Kidney capillary endothelial cell (primary cell): Measurements from ENCODE around the gene ATP8B3.
A peak's percentile ranks its signal among the peaks of the same experiment; 100 is the strongest.

ENCODE experiments used
- DNase-seq: peaks from one replicate; pipeline ENCODE4 v3.0.0-alpha.2; 2018; ENCODE audit warnings: low spot score

ATP8B3 gene

DNA sequence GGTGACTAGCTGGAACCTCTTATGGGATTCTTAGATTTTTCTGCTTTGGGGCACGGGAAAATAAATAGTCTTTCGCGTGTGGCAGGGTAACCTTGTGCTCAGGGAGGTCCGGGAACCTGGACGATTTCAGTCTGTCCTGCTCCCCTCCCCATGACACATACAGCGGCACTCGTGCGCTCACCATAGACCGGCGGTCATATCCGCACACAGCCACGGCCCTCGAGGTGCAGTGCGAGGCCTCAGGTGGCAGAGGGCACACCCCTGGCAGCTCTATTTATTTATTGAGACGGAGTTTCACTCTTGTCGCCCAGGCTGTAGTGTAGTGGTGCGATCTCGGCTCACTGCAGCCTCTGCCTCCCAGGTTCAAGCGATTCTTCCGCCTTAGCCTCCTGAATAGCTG, 55.8 kb downstream of the ATP8B3 start:
- no peak for DNase-seq

DNA sequence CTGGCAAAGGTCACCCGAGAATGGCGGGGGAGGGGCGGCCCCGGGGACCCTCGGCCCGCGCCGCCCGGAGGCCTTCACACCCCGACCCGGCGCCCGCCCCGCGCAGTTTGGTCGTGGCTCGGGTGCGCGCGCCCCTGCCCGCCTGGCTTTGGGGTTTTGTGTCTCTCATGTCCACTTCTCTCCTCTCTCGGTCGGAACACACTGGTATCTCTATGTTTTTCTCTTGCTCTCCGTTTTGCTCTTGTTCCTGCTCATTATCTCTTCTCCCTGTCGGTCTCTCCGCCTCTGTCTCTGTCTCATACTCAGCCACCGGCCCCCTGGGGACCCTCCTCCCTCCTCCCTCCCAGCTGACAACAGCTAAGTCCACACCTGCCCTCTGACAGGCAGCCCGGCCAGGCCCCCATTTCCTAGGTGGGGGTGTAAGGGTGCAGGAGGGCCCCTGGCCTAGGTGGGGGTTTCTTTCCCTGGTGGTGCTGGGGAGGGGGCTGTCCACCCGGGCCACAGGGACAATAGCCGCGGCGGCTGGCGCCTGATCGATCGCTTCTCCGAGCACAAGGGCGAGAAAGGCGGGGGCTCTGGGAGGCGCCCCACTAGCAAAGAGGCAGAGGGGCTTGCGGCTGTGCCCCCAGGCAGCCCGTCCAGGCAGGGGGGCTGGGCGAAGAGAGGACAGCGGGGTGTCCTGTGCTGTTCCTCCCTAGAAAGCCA, 56.5 kb downstream of the ATP8B3 start:
- DNase-seq = no peak

DNA sequence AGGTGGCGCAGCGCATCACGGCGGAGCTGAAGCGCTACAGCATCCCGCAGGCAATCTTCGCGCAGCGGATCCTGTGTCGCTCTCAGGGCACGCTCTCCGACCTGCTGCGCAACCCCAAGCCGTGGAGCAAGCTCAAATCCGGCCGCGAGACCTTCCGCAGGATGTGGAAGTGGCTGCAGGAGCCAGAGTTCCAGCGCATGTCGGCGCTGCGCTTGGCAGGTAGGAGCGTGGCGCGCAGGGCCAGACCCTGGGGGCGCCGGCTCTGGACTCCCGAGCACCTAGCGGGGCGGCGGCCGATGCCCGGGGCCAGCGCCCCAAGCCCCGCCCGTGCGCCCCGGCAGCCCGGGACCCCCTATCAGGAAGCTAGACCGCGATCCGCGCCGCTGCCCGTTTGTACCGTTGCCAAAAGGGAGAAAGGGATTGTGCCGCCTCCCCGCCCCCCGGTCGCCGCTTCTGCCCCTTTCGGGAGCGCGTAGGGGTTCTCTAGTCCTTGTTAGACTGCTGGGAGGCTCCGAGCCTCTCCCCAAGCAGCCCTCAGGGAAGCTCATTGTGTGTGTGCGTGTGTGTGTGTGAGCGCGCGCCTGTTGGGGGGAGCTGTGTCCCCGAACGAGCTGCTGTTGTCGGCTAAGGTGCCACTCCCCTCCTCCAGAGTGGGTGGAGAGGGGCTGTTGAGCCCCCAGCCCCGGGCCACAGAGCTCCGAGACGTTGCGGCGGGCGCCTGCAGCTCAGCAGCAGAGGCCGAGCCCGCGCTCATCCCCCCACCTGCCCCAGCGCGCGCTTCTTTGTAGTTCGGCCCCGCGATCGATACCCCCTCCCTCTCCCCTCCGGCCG, 57.2 kb downstream of the ATP8B3 start:
- DNase-seq = peak; percentile 8

DNA sequence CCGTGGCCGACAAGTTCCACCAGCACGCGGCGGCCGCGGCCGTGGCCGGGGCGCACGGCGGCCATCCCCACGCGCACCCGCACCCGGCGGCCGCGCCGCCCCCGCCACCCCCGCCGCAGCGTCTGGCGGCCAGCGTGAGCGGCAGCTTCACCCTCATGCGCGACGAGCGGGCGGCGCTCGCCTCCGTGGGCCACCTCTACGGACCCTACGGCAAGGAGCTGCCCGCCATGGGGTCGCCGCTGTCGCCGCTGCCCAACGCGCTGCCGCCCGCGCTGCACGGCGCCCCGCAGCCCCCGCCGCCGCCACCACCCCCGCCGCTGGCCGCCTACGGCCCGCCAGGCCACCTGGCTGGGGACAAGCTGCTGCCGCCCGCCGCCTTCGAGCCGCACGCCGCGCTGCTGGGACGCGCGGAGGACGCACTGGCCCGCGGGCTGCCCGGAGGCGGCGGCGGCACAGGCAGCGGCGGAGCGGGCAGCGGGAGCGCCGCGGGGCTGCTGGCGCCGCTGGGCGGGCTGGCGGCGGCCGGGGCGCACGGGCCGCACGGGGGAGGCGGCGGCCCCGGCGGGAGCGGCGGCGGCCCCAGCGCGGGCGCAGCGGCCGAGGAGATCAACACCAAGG, 57.9 kb downstream of the ATP8B3 start:
- no peak for DNase-seq

DNA sequence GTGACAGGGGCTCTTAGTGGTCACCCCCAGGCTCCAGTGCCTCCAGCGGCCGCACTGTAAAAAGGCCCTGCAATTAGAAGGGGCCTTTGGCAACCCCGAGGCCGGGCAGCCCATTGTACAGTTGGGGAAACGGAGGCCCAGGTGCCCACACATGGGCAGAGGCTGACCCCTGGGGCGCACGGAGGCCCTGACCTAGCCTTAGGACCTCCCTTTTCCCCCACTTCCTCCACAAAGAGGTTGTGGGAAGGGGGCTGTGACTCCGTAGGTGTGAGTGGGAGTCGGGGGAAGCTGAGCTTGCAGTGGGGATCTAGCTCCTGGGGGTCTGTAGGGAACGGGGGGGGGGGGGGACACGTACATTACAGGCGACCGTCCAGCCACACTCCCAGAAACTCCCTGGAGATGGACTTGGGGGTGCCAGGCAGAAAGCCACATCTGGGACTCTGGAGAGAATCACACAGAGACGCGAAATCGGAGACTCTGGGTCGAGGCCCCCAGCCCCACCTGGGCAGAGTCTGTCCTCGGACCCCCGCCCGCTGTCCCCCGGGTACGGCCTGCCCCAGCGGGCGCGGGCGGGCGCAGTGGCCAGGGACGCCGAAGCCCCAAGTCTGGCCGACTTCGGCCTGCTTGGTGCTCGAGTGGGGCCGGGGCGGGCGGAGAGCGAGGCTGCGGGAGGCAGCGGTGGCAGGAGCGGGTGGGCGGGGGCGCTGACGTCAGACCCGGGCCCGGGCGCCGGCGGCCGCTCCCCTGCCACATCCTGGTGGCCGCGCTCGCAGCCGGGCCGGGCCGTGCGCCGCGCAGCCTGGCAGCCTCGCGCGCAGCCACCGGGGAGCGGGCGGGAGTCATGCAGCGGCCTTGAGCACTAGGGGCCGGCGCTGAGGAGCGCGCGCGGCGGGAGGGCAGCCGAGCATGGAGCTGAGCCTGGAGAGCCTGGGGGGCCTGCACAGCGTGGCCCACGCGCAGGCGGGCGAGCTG, 59.0 kb downstream of the ATP8B3 start, which contains the start of gene ONECUT3:
ONECUT3 (plus strand) TSS at position 750 of the 972 bp plus-strand sequence; CDS start at position 907, 157 bp downstream.
- DNase-seq = no peak

DNA sequence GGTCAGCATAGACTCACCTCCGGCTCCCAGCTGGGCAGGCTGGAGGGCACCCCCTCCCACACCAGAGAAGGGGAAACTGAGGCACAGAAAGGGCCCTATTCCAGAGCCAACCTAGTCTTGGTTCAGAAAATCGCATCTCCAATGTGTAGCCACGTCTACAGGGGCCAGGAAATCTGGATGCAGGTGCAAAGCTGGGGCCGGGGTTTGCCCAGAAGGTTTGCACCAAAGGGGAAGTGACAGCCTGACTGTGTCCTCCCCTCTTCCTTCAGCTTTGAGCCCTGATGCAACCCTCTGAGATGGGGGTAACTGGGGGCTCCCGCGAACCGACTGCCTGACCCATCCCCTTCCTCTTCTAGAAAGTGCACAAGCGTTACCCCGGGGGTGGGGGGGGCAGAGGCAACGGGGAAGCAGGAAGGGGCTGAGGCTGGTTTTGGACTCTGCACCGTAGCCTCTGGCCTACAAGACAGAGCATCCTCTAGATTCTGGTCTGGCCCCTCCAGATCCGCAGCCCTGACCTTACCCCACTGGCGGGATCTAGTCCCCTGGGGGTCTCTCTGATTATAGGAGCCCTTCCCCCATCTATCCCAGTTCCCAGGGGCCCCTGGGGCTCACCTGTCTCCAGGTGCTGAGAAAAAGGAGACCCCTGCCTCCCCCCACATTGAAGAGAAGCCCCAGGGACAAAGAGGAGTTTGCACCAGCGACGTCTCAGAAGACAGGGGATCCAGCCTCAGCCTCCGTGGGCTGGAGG, 59.9 kb downstream of the ATP8B3 start:
- DNase-seq = no peak

DNA sequence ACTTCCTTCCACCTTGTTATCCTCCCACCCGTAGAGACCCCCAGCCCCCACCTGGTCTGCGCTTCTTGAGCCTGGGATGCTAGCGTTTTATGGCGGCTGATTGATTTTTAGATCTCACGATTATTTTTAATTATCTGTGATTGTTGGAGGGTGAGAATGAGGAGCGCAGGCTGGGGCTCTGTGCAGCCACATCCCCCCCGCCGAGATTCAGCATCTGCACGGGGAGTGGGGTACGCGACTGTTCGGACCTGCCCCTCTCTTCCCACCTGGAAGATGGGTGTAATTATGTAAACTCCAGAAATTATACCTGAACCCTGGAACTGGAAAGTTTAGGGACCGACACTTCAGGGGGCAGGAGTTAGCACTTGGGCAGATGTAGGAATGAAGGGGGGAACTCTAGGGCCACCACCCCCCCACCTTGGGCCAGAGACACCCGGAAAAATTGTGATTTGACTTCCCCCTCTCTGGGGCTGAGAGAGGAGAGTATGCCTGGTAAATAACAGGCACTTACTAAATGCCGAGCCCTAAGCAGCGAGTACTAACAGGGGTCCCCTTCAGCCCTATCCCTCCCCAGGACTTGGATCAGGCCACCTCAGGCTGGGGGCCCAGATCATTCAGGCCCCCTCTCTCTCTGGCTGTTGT, 60.6 kb downstream of the ATP8B3 start:
- no peak for DNase-seq

DNA sequence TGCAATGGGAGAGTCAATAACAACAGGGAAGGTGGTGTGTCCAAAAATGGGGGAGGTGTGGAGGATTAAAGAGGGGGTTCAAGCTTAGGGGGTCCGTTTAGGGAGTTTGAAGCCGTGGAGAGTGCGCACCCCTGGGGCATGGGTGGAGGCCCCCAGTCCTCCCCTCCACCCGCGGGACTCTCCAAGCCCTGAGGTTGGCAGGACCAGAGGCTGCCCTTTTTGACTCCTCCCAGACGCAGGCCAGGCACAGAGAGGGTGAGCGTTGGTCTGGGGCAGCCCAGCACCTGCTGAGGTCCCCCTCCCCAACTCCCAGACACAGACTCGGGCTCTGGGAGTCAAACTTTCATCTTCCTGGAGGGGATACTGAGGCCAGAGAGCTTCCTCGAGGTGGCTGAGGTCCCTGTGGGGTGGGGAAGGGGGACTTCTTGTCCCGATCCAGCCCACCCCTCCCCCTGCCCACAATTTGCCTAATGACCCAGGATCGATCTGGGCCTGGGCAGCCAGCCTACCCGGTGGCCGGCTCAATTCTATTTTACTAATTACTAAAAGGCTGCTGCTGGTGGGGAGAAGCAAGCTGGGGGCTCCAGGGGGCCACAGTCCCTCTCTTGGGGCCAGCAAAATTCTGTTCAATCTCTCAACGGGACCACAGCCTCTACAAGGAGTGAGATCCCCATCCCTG, 61.6 kb downstream of the ATP8B3 start:
- no peak for DNase-seq

DNA sequence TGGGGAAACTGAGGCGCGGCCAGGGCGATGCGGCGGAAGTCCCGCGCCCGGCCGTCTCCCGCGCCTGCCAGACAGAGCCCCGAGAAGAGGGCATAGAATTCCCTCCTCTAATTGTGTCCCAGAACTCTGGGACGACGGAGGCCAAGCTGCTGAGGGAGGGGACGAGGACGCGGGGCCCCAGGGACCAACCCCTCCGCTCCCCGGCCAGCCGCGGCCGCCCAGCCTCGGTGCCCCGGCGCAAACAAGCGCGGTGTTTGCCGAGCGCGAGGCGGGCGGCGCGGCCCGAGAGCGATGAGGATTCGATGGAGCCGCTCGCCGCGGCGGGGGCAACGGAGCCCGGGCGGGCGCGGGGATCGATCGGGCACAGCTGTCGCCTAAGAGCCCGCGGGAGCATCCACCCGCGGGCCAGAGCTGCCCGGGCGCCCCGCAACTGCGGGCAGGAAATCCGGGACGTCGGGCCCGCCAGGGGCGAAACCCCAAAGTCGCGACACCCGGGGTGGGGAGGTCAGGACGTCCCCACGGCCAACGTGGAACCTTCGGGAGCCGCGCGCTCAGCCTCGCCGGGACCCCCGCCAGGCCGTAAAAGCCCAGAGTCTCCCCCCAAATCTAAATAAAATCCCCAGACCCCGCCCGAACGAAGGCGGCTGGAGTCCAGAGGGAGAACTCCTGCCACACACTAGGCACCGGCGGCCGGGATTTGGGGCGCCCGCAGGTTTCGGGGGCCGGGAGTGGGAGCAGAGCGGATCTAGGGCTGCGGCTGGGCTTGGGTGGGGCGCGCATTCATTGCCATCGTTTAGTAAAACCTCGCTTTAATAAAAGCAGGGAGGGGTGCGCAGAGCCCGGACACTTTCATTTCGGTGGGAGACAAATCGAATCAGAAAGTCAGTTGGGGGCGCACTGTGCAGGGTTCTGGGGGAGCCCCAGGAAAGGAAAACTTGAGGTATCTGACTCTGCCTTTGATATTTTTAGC, 62.4 kb downstream of the ATP8B3 start:
- DNase-seq = no peak

DNA sequence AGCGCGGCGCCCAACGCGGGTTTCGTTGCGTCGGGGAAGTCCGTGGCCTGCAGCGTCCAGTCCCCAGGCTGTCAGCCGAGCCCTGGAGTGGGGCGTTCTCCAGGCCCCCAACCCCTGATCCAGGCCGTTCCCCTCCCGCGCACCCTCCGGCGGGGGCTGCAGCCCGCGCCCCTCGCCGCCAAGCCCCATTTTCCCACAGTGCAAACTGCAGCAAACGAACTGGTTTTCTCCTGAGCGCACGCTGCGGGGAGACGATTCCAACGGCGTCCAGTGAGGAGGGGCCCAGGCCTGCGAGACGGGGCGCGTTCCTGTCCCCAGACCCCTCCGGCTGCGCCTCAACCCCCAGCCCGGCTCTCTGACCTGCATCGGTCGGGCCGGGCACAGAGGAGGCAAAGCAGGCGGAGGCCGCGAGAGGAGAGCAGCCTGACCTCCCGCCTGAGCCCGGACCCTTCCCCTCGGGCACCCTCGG, 63.2 kb downstream of the ATP8B3 start:
- no peak for DNase-seq

DNA sequence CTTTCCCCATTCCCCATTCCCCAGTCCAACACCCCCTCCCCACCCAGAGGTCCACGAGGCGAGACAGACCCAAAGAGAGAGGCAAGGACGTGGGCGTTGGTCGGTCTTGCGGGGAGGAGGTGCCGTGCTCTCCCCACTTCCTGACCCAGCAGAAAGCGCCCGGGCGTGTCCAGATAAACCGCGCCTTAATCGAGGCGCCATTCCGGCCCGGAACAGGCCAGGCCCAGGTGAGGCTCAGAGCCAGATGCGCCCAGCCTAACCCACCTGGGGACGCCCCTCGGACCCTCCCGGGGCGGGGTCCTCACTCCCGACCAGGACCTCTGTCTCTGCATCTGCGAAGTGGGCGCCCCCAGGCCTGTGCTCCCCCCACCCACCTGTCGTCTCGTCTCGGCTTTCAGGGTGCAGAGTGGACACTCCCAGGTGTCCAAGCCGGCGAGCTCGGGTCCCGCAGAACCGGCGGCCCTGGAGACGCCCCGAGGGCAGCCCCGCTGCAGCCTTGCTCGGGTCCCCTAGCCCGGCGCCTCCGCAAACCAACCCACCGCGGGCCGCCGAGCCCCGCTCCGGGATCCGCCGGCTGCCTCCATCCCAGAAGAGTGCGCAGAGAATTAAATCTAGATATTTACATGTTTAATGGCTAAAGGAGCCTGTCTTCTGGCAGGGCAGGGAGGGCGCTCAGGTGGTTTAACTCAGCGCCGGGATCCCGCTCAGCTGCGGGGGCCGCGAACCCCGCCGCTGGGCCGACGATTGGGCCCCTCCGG, 63.8 kb downstream of the ATP8B3 start:
- DNase-seq = no peak

DNA sequence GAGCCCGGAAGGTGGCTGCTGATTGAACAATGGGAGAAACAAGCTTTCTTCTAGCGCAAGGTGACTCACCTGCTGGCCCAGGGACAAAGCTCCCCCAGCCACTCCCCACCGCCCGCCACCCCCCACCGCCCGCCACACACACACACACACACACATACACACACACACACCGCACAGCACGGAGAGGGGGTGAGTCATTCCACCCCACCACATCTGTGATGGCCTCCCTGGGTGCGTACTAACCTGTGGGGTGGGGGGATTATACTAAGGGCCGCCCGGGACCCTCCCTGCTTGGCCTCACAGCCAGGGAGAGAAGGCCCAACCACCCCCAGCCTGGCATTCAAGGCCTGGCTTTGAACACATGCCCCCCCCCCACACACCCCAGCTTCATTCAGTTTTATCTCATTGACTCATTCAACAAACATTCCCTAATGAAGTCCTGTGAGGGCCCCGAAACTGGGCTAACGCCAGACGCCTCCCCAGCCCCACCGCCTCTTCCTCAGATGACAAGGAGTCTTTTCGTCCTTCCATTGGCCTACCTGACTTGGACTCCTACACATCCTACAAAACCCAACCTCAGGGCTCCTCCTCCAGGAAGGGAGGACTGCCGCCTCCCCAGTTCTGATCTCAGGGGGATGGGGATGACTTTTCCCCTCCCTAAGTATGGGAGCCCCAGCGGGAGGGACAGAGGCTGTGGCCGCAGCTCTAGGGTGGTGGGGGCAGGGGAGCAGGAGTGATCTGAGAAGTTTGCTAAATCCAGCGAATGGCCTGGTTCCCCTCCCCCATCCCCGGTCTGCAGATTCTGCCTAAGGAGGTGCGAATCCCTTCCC, 64.6 kb downstream of the ATP8B3 start:
- no peak for DNase-seq

DNA sequence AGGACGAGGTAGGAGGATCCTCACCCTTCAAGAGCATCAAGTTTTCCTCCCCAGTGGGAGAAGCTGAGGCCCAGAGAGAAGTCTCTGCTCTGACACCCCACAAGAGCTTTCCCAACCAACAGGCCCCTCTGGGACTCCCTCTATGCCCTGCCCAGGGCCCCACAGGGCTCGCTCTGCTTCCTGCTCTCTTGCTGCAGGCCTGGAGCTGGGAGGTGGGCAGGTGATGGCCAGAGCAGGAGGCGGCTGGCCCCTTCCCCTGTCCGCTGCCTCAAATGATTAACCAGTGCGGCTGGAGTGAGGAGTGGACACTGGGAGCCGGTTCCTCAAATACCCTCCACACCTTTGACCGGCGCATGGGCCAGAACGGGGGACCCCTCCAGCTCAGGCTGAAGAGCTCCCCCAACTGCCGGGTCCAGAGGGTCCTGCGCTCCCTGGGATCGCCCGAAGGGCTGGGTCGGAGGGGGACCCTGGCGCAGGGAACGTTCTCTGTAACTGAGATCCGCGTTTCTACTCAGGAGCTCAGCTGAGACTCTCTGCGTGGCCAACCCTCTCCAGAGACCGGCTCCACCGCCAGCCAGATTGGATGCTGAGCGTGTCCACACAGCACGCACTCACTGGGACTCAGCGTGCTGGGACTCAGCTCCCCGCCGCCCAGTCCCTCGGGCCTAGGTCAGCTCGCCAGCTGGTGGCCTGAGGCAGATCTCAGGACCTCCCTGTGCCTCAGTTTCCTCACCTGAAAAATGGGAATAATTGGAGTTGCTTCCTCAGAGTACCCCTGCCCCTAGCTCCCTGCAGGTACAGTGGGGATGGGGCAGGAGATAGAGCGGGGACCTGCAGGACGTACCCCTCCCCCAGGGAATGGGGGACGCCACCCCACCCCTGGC, 65.4 kb downstream of the ATP8B3 start:
- DNase-seq = no peak

DNA sequence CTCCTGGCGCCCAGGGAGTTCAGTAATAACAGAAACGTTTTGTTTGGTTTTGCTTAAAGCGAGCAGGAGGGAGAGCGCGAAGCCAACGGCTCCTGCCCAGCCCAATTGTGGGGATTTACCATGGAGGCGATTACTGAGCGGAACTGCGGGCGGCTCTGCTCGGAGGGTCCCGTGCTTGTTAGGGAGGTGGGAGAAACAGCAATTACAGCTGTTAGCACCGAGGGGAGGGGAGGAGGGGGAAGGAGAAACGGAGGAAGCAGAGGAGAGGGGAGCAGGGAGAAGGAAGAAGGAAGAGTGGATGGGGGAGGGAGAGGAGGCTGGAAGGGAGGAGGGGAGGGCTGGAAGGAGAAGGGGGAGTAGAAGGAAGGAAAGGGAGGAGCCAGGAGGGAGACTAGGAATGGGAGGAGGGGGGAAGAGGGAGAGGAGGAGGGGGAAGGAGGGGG, 66.5 kb downstream of the ATP8B3 start:
- DNase-seq = no peak

DNA sequence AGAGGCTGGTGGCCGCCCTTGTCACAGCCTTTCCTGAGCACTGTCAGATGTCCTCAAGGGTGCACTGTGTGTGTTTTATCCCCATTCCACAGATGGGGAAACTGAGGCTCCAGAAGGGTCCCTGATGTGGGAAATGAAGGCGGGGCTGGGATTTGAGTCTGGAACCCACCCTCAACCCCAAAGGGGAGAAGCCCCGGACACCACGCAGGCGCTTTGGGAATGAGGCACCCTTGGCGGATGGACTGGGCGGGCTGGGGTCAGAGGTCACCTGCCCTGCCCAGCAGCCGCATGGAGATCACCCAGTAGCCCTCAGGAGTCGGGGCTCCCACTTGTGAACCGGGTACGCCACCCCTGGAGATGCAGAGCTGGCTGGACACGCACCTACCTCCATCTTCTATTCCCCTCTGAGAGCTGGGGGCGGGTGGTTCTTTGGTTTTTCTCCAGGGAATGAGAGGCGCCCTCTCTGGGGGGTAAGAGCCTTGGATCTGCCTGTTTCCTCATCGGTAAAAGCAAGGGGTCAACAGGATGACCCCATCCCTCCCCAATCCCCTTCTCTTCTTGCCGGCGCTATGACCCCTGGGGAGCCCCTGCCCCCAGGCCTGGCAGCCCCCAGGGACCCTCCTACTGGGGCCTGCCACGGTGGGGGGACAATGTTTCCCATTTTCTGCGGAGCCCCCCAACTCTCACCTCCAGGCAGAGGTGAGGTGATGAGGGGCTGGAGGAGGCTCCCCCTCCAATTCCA, 67.1 kb downstream of the ATP8B3 start:
- DNase-seq = no peak
